Coronary artery (tissue), 2 donors: Measurements from ENCODE around the gene ICAM4.

Experiments
- DNase-seq: peaks from one replicate; pipeline ENCODE4 v3.0.0-alpha.2; 2017; ENCODE audit warnings: low spot score
- H3K27ac ChIP-seq, 2 donors: fragments of 200-600 bp; sonication (generic); one replicate each; pipeline ENCODE4 v1.5.1; 2016 to 2019
- H3K4me3 ChIP-seq: fragments of 200-600 bp; sonication (generic); 2 replicates; pipeline ENCODE4 v1.5.1; 2016; ENCODE audit warnings: mild to moderate bottlenecking, moderate library complexity
- CTCF ChIP-seq: fragments of 200-600 bp; sonication (generic); IDR thresholded peaks from one replicate; pipeline ENCODE4 v1.5.1; 2019; ENCODE audit warnings: antibody characterized with exemption

Gene ICAM4

GRCh38 chr19:10316229-10317044, 29.7 kb downstream of the ICAM4 start:
- peak overlapping the region in 1 of 2 donors; percentile 63 for H3K27ac ChIP-seq
- no peak for DNase-seq
- H3K4me3 ChIP-seq, result peak overlapping the region; percentile 85
- no peak for TF ChIP-seq CTCF

- no peak overlapping the region for H3K4me3 ChIP-seq
- no peak overlapping the region for H3K27ac ChIP-seq
- no peak for TF ChIP-seq CTCF
- DNase-seq, result no peak
These were observed 30.5 kb downstream of the ICAM4 start for GRCh38 chr19:10317045-10317856.

GRCh38 chr19:10317857-10318462, 31.2 kb downstream of the ICAM4 start:
- TF ChIP-seq CTCF, result no peak
- no peak for DNase-seq
- Histone ChIP-seq H3K4me3 (no peak overlapping the region), H3K27ac (no peak overlapping the region)

GRCh38 chr19:10318807-10319682, 32.3 kb downstream of the ICAM4 start:
- no peak for DNase-seq
- no peak overlapping the region for H3K27ac ChIP-seq
- TF ChIP-seq CTCF, result no peak
- H3K4me3 ChIP-seq, result no peak overlapping the region

GRCh38 chr19:10320602-10321416, 34.1 kb downstream of the ICAM4 start:
- Histone ChIP-seq H3K4me3 (no peak overlapping the region), H3K27ac (no peak overlapping the region)
- TF ChIP-seq CTCF, result no peak
- DNase-seq, result no peak

GRCh38 chr19:10321417-10321797, 34.7 kb downstream of the ICAM4 start:
- no peak overlapping the region for H3K27ac ChIP-seq
- H3K4me3 ChIP-seq, result no peak overlapping the region
- DNase-seq, result no peak
- TF ChIP-seq CTCF, result no peak
